ENCODE measurements around the gene SLF2. TPM values are rescaled to one million over a fixed set of nuclear protein-coding genes. Genes with fewer than 3 reads are reported as not detected.
"Not testable (repeated sequence)": the region's sequence is repeated elsewhere in the genome, so short reads cannot be mapped to it uniquely, and the experiment has no call there.

SLF2 gene
- polyA plus RNA-seq, 4 donors, result 31.4 to 47.1 (median 34.5) TPM

DNA sequence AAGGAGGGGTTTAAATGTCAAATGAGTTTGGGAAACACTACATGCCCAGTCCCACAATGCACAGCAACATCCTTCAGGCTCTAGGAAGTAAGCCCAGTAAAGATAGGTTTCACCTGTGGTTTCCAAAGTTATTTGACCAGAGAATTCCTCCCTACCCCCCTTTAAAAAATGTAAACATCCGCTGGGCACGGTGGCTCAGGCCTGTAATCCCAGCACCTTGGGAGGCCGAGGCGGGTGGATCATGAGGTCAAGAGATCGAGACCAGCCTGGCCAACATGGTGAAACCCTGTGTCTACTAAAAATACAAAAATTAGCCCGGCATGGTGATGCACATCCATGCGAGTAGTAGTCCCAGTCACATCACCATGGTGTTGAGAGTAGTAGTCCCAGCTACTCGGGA, 62.6 kb downstream of the SLF2 start:
- not testable (repeated sequence) for DNase-seq (ENCODE audit: low read depth in 4 of 4, low spot score in 3 of 4)

DNA sequence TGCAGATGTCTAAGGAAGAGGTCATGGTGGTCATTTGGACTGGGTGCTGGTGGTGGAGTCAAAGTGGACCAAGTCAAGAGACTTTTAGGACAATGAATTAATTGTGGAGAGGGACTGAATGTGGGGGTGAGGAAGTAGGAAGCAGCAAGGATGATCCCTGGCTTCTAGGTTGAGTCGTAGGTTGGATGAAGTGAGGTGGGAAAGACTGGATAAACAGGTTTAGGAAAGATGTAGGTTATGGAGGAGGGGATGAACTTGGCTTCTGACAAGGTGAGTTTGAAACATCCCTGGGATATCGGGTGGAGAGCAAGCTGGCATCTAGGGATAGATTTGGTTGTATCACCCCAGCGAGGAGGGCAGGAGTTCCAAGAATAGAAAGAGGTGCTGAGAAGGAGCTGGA, 64.1 kb downstream of the SLF2 start:
- DNase-seq (ENCODE audit: low read depth in 4 of 4, low spot score in 3 of 4), result no peak

- no peak for DNase-seq (ENCODE audit: low read depth in 4 of 4, low spot score in 3 of 4)
Observed at GRCh38 chr10:100977436-100977835, 64.7 kb downstream of the SLF2 start.

- no peak for DNase-seq (ENCODE audit: low read depth in 4 of 4, low spot score in 3 of 4)
Observed at GRCh38 chr10:100978121-100978900, 65.5 kb downstream of the SLF2 start.

- no peak for DNase-seq (ENCODE audit: low read depth in 4 of 4, low spot score in 3 of 4)
Observed at GRCh38 chr10:100978901-100979195, 66.1 kb downstream of the SLF2 start.

DNA sequence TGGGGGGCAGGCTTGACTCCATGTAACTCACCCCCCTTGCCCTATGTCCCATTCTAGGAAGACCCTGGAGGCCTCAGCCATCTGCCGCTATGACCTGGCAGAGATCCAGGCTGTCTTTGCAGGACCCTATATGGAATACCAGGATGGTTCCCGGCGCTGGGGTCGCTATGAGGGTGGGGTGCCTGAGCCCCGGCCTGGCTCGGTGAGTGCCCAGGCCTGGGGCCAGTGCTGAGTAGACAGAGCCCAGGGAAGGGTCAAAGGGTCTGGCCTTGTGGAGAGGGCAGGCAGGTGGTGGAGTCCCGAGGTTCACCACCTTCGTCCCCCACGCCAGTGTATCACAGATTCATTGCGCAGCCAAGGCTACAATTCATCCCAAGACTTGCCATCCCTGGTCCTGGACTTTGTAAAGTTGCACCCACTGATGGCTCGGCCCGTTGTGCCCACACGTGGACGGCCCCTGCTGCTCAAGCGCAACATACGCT, 67.1 kb downstream of the SLF2 start:
- DNase-seq (ENCODE audit: low read depth in 4 of 4, low spot score in 3 of 4), result no peak

GRCh38 chr10:100980311-100980710, 67.5 kb downstream of the SLF2 start:
- DNase-seq (ENCODE audit: low read depth in 4 of 4, low spot score in 3 of 4), result no peak

DNA sequence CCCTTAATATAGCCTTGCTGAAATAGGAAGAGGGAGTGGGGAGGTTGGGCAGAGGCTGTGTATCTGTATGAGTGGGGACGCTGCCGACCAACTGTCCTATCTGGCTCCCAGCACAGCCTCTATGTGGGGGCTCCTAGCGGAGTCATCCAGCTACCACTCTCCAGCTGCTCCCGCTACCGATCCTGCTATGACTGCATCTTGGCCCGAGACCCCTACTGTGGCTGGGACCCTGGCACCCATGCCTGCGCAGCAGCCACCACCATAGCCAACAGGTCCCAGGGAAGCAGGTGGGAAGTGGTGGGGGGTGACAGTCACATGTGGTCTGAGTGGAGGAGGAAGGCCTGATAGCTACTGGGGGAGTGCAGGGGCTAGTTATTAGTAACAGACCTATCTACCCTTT, 67.9 kb downstream of the SLF2 start:
- no peak for DNase-seq (ENCODE audit: low read depth in 4 of 4, low spot score in 3 of 4)

DNA sequence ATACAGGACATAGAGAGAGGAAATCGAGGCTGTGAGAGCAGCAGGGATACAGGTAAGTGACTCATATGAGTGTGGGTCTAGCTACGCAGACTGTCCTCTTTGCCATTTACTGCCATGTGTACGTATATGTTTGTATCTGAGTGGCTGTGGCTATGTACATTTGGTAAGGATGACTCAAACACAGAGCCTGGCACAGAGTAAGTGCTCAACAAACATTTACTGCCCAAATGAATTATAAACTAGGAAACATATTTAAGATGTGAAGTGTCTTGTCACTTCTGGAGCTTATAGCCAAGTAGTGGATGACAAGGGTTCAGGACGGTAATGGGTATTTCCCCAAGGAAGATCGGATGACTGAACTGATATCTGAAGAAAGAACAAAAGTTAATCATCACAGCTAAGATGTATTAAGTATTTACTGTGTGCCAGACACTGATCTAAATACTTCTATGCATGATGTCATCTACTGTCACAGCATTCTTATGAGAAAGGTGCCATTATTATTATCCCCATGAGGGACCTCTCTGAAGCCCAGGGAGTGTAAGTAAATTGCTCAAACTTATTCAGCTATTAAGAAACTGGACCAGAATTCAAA, 68.5 kb downstream of the SLF2 start:
- DNase-seq (ENCODE audit: low read depth in 4 of 4, low spot score in 3 of 4), result no peak

- DNase-seq (ENCODE audit: low read depth in 4 of 4, low spot score in 3 of 4), result no peak
Observed at GRCh38 chr10:100982916-100983830, 70.4 kb downstream of the SLF2 start.

DNA sequence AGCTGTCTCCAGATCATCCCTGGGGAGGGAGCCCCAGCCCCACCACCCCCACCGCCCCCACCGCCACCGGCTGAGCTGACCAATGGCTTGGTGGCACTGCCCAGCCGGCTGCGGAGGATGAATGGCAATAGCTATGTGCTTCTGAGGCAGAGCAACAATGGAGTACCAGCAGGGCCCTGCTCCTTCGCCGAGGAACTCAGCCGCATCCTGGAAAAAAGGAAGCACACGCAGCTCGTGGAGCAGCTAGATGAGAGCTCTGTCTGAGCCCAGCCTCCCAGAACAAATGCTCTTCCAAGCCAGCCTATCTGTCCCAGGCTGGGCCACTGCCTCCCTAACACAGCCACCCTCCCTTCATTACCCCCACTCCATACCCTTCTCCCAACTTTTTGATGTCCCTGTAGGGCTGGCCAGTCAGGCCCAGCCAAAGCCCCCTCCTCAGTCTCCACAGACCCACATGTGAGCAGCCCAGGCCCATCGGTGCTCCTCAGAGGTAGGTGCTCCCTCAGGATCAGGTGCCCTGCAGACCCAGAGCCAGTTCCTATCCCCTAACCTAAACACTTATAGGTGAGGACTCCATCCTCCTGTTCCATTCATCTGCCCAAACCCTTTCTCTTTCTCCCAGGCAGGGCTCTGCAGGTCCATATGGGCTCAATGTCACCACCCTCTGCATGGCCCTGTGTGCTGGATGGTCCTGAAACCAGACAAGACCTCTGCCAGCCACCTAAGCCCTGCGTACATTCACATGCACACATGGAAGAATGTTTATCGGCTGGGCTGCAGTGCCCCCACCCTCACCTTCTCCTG, 71.3 kb downstream of the SLF2 start:
- DNase-seq (ENCODE audit: low read depth in 4 of 4, low spot score in 3 of 4), result no peak

DNA sequence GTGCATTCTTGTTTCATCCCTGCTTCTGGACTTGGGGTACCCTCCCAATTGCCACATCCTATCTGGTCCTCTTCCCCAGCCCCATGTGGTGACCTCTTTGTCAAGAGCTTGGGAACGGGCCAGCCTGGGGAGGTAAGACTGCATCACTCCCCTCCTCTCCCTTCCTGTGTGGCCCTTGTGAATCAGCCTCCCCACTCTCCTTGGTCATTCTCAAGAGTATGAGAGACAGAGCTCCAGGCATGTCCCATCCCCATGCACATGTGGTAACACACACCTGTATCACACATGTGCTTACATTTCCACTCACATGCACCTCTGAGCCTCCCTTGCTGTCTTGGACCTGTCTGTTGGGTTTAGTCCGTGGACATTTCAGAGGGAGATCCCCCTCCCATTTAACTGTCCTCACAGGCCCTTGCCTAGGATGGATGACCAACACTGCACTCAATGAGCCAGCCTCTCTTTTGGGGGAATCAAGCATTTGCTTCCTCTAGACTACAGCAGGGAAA, 72.0 kb downstream of the SLF2 start:
- no peak for DNase-seq (ENCODE audit: low read depth in 4 of 4, low spot score in 3 of 4)

DNA sequence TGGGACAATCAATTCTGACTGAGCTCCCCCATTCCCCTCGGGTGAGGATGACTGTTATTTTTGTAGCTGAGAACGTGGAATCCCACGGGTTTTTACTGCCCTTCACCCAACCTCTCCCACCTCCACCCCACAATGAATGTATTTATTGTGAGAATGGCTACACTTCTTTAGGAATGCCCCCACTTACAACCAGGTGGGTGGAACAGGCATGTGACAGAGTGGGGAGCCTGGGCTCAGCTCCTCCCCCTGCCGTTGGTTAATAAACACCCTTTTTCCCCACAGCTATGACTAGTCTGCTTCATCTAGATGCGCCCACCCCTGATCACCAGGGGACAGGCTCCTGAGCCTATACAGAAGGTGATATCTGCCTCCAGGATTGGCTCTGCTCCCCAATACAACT, 72.6 kb downstream of the SLF2 start:
- no peak for DNase-seq (ENCODE audit: low read depth in 4 of 4, low spot score in 3 of 4)

DNA sequence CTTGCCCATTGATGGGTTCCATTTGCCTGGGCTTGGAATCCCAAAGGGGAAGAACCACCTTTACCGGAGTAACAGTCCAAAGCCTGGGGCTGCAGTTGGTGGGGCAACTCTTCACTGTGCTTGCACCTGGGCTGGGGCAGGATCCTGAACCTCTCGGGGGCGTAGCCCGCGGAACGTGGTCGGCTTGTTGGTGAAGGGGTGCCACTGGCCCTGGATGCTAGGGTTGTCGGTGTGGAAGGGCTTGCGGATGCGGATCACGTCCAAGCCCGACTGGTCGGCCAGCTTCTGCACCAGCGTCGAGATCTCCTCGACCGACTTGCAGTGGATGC, 73.8 kb downstream of the SLF2 start:
- no peak for DNase-seq (ENCODE audit: low read depth in 4 of 4, low spot score in 3 of 4)

DNA sequence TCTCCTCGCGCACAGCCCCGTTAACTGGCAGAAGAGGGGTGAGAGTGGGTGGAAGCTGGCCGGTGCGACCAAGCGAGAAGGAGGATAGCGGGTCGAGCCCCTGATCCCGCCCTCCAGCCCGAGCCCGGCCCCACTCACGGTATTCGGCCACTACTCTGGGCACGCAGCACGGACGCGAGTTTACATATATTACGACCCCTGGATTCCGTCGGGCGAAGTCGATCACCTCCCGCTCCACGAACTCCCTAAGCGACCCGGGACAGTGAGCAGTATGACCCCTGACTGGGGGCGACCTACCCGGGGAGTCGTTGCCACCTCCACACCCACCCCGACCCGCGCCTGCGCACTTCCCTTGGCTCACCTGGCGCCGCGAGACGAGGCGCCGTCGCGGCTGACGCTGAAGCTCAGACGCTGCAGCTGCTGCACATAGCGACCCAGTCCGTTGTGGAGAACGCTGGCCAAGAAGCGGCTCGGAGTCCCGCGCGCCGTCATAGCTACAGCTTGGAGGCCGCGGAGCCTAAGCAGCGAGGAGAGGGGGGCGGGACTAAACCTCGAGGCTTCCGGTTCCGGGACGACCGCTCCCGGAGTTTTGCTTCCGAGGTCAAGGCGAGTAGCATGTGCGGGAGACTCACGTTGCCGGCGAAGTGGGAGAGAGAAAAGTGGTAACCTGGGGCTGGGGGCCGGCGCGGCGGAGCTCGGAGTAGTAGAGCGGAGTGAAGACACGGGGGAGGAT, 74.4 kb downstream of the SLF2 start, which contains the start of the genes MRPL43 and TWNK:
Gene MRPL43, minus strand, starts transcription at position 546 of the 733 bp plus-strand sequence. Its CDS starts 54 bp downstream, at position 492.
Gene TWNK, plus strand, starts transcription at position 592 of the 733 bp plus-strand sequence. CDS start 668 bp downstream, outside the sequence.
- DNase-seq (ENCODE audit: low read depth in 4 of 4, low spot score in 3 of 4), result peak in 1 of 4 donors; percentile 69

DNA sequence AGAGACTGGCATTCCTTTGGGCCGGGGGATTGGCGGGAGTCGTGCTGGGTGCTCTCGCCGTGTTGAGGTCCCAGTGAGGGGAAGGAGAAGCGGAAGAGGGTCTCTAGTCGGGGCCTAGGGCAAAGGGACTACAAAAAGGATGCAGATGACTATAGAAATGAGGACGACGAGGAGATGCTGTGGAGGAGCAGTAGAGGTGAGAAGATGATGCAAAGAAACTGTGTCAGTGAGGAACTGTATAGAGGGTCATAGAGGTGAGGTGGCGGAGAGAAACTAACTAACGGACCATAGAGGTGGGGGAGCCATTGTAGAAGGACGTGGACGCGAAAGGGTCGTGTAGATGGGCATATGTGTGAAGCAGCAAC, 74.9 kb downstream of the SLF2 start:
- no peak for DNase-seq (ENCODE audit: low read depth in 4 of 4, low spot score in 3 of 4)

GRCh38 chr10:100988166-100988565, 75.4 kb downstream of the SLF2 start:
- no peak for DNase-seq (ENCODE audit: low read depth in 4 of 4, low spot score in 3 of 4)

DNA sequence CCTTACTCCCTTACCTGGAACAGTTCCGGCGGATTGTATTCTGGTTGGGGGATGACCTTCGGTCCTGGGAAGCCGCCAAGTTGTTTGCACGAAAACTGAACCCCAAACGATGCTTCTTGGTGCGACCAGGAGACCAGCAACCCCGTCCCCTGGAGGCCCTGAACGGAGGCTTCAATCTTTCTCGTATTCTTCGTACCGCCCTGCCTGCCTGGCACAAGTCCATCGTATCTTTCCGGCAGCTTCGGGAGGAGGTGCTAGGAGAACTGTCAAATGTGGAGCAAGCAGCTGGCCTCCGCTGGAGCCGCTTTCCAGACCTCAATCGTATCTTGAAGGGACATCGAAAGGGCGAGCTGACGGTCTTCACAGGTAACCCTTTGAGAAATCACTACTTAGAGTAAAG, 76.3 kb downstream of the SLF2 start:
- no peak for DNase-seq (ENCODE audit: low read depth in 4 of 4, low spot score in 3 of 4)

DNA sequence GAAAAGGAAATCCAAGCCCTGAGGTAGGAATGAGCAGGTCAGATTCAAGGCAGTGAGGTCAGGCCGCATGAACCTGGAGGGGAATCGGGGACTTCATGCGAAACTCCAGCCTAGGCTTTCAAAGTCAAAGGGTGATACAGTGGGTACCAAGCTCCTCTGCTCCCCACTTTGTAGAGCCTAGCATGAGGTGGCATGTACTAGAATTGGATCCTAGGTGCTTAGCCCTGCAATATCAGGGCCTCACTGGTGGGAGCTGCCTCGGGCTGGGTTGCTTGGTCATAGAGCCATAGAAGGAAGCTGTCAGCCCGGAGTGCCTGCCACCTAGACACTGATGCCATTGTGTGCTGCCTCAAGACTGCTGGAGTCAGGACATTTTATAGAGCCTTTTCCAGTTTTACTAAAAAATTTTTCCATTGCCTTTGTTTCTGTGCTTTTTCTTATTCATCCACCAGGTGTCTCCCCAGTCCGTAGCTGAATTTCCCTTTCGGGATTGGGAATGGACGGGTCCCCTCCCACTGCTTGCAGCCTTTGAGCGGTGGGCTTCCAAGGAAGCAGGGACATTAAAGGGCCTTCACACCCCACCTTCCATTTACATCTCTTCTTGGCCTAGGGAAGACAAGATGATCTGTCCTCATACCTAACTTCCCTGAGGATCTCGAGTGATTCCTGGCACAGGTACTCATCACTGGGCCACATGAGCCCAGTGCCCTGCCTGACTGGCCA, 81.4 kb downstream of the SLF2 start:
- DNase-seq (ENCODE audit: low read depth in 4 of 4, low spot score in 3 of 4), result no peak
